B cell (primary cell): ENCODE results near the gene PXN. TPM values are rescaled to one million over a fixed set of nuclear protein-coding genes. Genes with fewer than 3 reads are reported as not detected.

ENCODE experiments used
- ATAC-seq: fragments of 200-7000 bp; cut with Tn5 transposase; one replicate; pipeline ENCODE4 v1.10.0; 2021; ENCODE audit warnings: low read depth, mild to moderate bottlenecking, moderate number of reproducible peaks, moderate library complexity
- CTCF ChIA-PET: fragments of 350-600 bp; sonication (Branson Sonifier 250); formaldehyde crosslinking; loops from one replicate; lab custom pipeline; 2021; ENCODE audit warnings: antibody characterized with exemption, inconsistent platforms; lab: Charles Lee
- POLR2A ChIA-PET: fragments of 350-600 bp; sonication (Branson Sonifier 250); formaldehyde crosslinking; loops from one replicate; lab custom pipeline; 2021; ENCODE audit warnings: antibody characterized with exemption; lab: Charles Lee
- DNase-seq: peaks from one replicate; pipeline ENCODE4 v3.0.0; 2013
- H2AFZ ChIP-seq: 2 replicates; pipeline ENCODE4 v1.6.1; 2012; ENCODE audit warnings: mild to moderate bottlenecking, low read depth, low read length; ENCODE audit not compliant: insufficient read depth, poor library complexity, severe bottlenecking
- H3K27ac ChIP-seq, 2 donors: 1 replicate in 1 of 2; 2 replicates in 1 of 2; pipeline ENCODE4 v1.5.1; 2012 to 2013; ENCODE audit warnings: low read length in 2 of 2, mild to moderate bottlenecking in 2 of 2, moderate library complexity in 1 of 2
- H3K27me3 ChIP-seq, 4 experiments: fragments of 200-600 bp in 1 of 4; sonication (generic) in 1 of 4; replicated peaks in 1 of 4; 1 replicate in 2 of 4; 2 replicates in 2 of 4; pipeline versions ENCODE4 v1.6.1 to v1.7.0; 2013 to 2016; ENCODE audit warnings: low read length in 3 of 4, mild to moderate bottlenecking in 2 of 4, mixed read lengths in 1 of 4, moderate library complexity in 1 of 4; ENCODE audit not compliant: insufficient read depth in 4 of 4, control insufficient read depth in 3 of 4; ENCODE audit errors: control extremely low read depth in 1 of 4
- H3K36me3 ChIP-seq, 2 experiments: replicated peaks in 1 of 2; 1 replicate in 1 of 2; 2 replicates in 1 of 2; pipeline versions ENCODE4 v1.6.1 to v1.7.1; 2013; ENCODE audit warnings: low read length in 1 of 2; ENCODE audit not compliant: insufficient read depth in 2 of 2, control insufficient read depth in 1 of 2; ENCODE audit errors: control extremely low read depth in 1 of 2, extremely low read depth in 1 of 2
- H3K4me1 ChIP-seq, 2 donors: fragments of 200-600 bp in 1 of 2; sonication (generic) in 1 of 2; 1 replicate in 1 of 2; 2 replicates in 1 of 2; pipeline versions ENCODE4 v1.5.1 to v1.6.1; 2013 to 2017; ENCODE audit warnings: low read length in 2 of 2; ENCODE audit not compliant: control insufficient read depth in 2 of 2, insufficient read depth in 2 of 2
- H3K4me2 ChIP-seq: replicated peaks from 2 replicates; pipeline ENCODE3; 2012; ENCODE audit warnings: mild to moderate bottlenecking, low read depth, low read length; ENCODE audit not compliant: poor library complexity, severe bottlenecking
- H3K4me3 ChIP-seq, 5 experiments: fragments of 200-600 bp in 1 of 5; sonication (generic) in 1 of 5; 1 replicate in 3 of 5; 2 replicates in 2 of 5; pipeline versions ENCODE4 v1.5.1 to v1.7.0; 2011 to 2016; ENCODE audit warnings: low read length in 4 of 5, mild to moderate bottlenecking in 4 of 5, low read depth in 2 of 5, control low read depth in 1 of 5, moderate library complexity in 1 of 5; ENCODE audit not compliant: insufficient read depth in 1 of 5; ENCODE audit errors: control extremely low read depth in 1 of 5, extremely low read depth in 1 of 5
- H3K79me2 ChIP-seq: fragments of 200-600 bp; sonication (generic); one replicate; pipeline ENCODE4 v1.6.0; 2016; ENCODE audit warnings: low read length; ENCODE audit not compliant: control insufficient read depth, insufficient read depth
- H3K9ac ChIP-seq: fragments of 200-600 bp; sonication (generic); 2 replicates; pipeline ENCODE4 v1.6.1; 2017; ENCODE audit warnings: mild to moderate bottlenecking, low read length, moderate library complexity
- H3K9me3 ChIP-seq, 3 donors: one replicate each; pipeline versions ENCODE4 v1.6.1 to v1.7.1; 2013; ENCODE audit warnings: low read length in 2 of 3; ENCODE audit not compliant: control insufficient read depth in 2 of 3, insufficient read depth in 1 of 3; ENCODE audit errors: control extremely low read depth in 1 of 3
- H4K20me1 ChIP-seq: 2 replicates; pipeline ENCODE4 v1.6.0; 2012; ENCODE audit warnings: mild to moderate bottlenecking, low read length; ENCODE audit not compliant: insufficient read depth, control insufficient read depth, poor library complexity, severe bottlenecking
- H3K27ac Mint-ChIP-seq: one replicate; pipeline ENCODE4 v1.8.0; 2021; ENCODE audit warnings: mixed read lengths
- H3K27me3 Mint-ChIP-seq: one replicate; pipeline ENCODE4 v1.8.0; 2021; ENCODE audit warnings: mixed read lengths
- H3K4me1 Mint-ChIP-seq: one replicate; pipeline ENCODE4 v1.8.0; 2021; ENCODE audit warnings: mixed read lengths
- H3K4me3 Mint-ChIP-seq: one replicate; pipeline ENCODE4 v1.8.0; 2021; ENCODE audit warnings: mixed read lengths
- H3K9me3 Mint-ChIP-seq: one replicate; pipeline ENCODE4 v1.8.0; 2022; ENCODE audit warnings: mixed read lengths; ENCODE audit not compliant: insufficient read depth
- CTCF ChIP-seq: fragments of 200-600 bp; IDR thresholded peaks from one replicate; pipeline ENCODE4 v1.8.0; 2022; ENCODE audit warnings: antibody characterized with exemption, mild to moderate bottlenecking
- EZH2 ChIP-seq: IDR thresholded peaks from 2 replicates; pipeline ENCODE4 v1.6.1; 2012; ENCODE audit warnings: borderline replicate concordance, low read depth, mild to moderate bottlenecking, moderate library complexity, low read length; ENCODE audit not compliant: insufficient read depth, poor library complexity, severe bottlenecking
- WGBS: methylation state at CpG from one replicate; pipeline ENCODE4 v1.1.5; 2013; ENCODE audit warnings: missing lambda C conversion rate; ENCODE audit not compliant: insufficient coverage; 5-methylcytosine and 5-hydroxymethylcytosine counted together
- intact Hi-C: fragments of 100-400 bp; cut with micrococcal nuclease; formaldehyde crosslinking; loops from one replicate; pipeline ENCODE4 v1.10.0; 2022
- polyA plus RNA-seq: library from polyadenylated mRNA; depleted of rRNA; stranded (reverse); fragments of >200 nt; gene quantifications from 2 replicates; pipeline ENCODE4 v1.2.3, GENCODE V29; 2012
- total RNA-seq, 2 donors: library from RNA; stranded (reverse); fragments of 120-200 nt in 1 of 2; gene quantifications; 1 replicate in 1 of 2; 2 replicates in 1 of 2; pipeline versions ENCODE4 v1.2.3 to v1.2.4, GENCODE V29; 2013 to 2022

PXN gene
- total and polyA plus RNA-seq, 2 donors (not counting 1 experiment from before 2014, with no cell fraction given) = 2.0 to 3.1 TPM

GRCh38 chr12:120190985-120191480 lies 74.5 kb downstream of the PXN start:
- TF ChIP-seq EZH2 (no peak), CTCF (no peak)
- WGBS = 49% methylated on average over 4 of the region's 7 CpGs
- Histone ChIP-seq H4K20me1 (peaks cover 47% of the 10 kb centered on the region), H3K9me3 (no peaks in the 10 kb centered on the region), H3K79me2 (peaks cover 92% of the 10 kb centered on the region), H3K27me3 (no peaks in the 10 kb centered on the region), H3K4me1 (peaks cover 13 to 19% of the 10 kb centered on the region in 2 donors), H2AFZ (no peak overlapping the region), H3K9ac (no peak overlapping the region), H3K36me3 (peaks cover 3 to 42% of the 10 kb centered on the region in 2 experiments), H3K27ac (no peak overlapping the region), H3K4me3 (no peak overlapping the region), H3K4me2 (no peak overlapping the region)
- intact Hi-C loops = loop anchor here (5.0 kb wide), 1 partner anchor 74 kb away; the partner anchor contains the start of gene RAB35
- H3K4me3 Mint-ChIP-seq = no peak overlapping the region
- ATAC-seq = no peak
- DNase-seq = no peak
- H3K4me1 Mint-ChIP-seq = peaks cover 17% of the 10 kb centered on the region
- H3K27me3 Mint-ChIP-seq = no peaks in the 10 kb centered on the region
- ChIA-PET POLR2A (interaction anchor here (0.5 kb wide), 1 partner anchor 1275 kb away, joined by 3 read pairs; no protein-coding TSS in a partner anchor), CTCF (no interaction called here)
- H3K9me3 Mint-ChIP-seq = no peaks in the 10 kb centered on the region
- H3K27ac Mint-ChIP-seq = no peak overlapping the region

GRCh38 chr12:120190386-120190785 lies 75.1 kb downstream of the PXN start:
- Mint-ChIP-seq H3K4me1 (peaks cover 17% of the 10 kb centered on the region), H3K9me3 (no peaks in the 10 kb centered on the region), H3K27me3 (no peaks in the 10 kb centered on the region), H3K27ac (no peak overlapping the region), H3K4me3 (no peak overlapping the region)
- Histone ChIP-seq H3K4me2 (no peak overlapping the region), H4K20me1 (peaks cover 53% of the 10 kb centered on the region), H3K9me3 (no peaks in the 10 kb centered on the region), H3K4me3 (no peak overlapping the region), H2AFZ (no peak overlapping the region), H3K27ac (no peak overlapping the region), H3K36me3 (peaks cover 3 to 43% of the 10 kb centered on the region in 2 experiments), H3K9ac (no peak overlapping the region), H3K79me2 (peaks cover 93% of the 10 kb centered on the region), H3K4me1 (peaks cover 13 to 18% of the 10 kb centered on the region in 2 donors), H3K27me3 (no peaks in the 10 kb centered on the region)
- ChIA-PET CTCF (no interaction called here), POLR2A (no interaction called here)
- intact Hi-C loops = loop anchor here (5.0 kb wide), 1 partner anchor 73 kb away; the partner anchor contains the start of gene RAB35
- TF ChIP-seq CTCF (no peak), EZH2 (no peak)
- 94% methylated on average over 3 of the region's 5 CpGs for WGBS
- DNase-seq (no peak), ATAC-seq (no peak)
